HG03066 (cell line): ENCODE data around the gene PRELP.

Experiments
- ATAC-seq: cut with Tn5 transposase; IDR thresholded peaks from one replicate; pipeline ENCODE4 v1.9.1; 2021; ENCODE audit warnings: low read depth; ENCODE audit not compliant: unreplicated experiment

Gene PRELP

DNA sequence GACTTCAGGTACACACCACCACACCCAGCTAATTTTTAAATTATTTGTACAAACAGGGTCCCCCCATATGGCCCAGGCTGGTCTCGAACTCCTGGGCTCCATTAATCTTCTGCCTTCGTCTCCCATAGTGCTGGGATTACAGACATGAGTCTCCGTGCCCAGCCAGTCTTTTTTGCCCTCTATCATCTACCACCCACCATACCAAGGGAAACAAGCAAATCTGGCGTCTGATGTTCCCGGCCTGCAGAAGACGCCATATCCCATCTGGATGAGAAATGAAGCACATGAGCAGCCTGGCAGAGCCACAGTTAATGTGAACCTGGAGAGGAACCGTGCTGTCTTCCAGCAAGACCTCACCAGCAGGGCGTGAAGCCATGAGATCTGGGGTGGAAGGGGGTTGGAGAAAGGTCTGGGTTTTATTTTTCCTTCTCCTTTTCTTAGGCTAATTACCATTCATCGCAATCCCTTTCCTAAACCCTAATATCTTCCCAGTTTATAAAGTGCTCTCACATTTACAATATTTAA is 1.8 kb upstream of the PRELP start:
- no peak for ATAC-seq

DNA sequence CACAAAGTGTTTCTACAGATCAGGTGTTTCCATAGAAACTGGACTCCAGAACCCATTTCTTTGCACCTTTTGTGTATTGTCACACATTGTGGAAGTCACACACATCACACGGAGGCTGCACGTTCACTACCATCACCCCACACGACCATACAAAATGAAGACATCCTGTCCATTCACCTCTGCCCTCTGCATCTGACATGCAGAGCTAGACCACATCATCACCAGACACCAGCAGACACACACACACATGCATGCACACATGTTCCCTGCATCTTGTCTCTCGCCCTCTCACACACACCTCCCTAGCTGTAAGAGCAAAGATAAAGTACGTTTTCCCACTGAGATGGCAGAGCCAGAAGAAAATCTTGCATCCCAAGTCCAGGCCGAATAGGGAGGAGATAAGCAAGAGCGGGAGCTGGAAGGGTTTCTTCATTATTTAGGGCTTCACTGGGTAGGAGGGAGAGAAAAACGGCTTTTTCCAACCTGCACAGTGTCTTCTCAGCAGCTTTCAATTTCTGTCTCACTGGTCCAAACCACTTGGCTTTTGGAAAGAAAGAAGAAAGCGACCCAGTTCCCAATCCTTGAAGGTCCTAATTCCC is 709 bp downstream of the PRELP start:
- ATAC-seq: no peak

DNA sequence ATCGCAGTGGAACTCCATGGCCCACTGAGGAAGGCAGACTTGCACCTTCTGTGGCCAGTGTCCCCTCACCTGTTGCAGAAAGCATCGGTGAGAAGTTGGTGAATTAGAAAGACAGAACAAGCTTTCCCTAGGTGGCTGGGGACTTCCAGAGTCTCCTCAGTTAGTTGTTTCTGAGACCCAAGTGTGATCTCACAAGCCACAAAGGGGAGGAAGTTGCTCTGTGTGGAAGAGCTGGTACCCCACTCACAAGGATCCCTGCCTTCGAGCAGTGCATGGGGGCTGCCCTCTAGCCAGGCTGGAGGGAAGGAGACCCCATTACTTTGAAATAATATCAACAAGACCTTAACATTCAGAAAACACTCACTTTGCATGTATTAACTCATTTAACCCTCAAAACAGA is 2.1 kb downstream of the PRELP start:
- ATAC-seq: no peak

DNA sequence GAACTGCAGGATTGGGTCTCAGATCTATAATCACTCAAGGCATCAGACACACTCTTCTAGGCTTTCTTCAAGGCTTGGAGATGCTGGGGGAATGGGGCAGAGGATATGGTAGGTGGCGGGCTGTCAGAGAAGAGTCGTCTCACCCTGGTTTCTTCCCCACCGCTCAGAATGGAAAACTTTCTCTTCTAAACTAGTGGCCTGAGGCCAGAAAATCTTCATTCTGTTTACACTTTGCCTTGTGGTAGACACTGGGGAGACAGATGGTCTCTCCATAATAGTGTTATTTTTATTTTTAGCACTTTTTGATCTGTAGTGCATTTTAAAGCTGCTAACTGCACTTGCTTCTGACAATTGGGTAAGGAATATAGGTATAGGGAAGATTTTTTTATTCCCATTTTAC is 2.6 kb downstream of the PRELP start:
- no peak for ATAC-seq

DNA sequence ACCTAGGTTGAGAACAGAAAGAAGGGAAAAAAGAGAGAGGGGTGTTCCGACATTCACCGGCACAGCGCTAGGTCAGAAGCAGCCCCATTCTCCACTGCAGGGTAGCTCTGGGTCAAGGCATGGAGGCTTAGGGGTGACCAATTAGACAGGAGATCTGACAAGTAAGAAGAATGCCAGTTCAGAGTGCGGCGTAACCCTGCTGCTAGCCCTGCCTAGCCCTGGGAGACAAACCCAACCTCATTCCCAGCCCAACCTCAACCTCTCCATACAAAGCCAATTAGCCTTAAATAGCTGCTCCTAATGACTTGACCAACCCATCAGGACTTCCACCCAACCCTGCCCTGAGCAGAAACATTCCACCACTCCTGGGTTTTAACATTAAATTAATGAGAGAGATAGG is 3.4 kb downstream of the PRELP start:
- no peak for ATAC-seq

DNA sequence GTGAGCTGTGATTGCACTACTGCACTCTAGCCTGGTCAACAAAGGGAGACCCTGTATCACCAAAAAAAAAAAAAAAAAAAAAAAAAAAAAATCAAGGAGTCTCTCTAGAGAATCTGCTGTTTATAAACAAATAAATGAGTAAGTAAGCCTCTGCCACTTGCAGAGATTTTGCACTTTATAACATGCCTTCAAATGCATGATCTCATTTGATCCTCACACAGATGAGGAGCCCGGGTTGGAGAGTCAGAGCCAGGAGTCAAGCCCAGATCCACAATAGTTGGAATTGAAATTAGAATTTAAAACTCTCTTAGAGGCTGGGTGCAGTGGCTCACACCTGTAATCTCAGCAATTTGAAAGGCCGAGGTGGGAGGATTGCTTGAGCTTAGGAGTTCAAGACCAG is 4.0 kb downstream of the PRELP start:
- ATAC-seq: no peak

DNA sequence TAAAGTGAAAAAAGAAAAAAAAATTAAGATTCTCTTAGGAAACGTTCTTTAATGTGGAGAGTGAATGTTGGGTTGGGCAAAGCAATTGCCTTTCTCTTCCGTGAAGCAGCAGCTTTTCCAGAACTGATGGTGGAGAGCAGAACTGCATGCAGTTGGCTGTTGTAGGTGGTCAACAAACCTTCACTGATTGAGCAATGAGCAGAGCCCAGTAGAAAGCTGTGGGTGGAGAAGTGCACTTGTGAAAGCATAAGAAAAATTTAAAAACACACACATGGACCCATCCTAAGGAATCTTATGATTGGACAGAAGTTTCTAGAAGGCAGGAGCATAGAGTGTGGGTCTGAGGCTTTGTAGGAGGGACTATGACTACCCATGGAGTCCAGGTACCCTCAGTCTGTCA is 4.5 kb downstream of the PRELP start:
- no peak for ATAC-seq

DNA sequence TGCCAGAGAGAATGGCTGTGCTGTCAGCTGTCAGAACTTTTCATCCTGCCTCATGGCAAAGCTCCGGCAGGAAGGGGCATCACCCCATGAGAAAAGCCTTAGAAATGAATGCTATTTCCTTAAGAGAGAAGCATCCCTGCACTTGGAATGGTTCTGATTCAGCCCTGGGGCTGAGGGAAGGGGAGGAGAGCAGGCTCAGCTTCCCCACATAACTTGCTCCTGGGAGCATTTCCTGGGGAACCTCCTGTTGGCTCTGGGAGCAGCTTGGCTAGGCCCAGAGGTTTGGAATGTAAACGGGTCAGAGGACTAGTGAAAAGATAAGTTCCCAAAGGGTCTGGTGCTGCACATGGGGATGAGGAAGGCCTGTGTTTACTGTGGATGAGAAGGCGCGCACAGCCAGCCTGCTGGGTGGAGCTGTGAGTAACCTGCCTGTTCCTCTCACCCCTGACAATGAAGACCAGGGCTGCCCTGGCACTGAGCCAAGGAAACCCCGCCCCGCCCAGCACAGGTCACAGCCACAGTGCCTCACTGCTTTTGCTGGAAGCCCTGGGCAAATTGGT is 5.0 kb downstream of the PRELP start:
- no peak for ATAC-seq

DNA sequence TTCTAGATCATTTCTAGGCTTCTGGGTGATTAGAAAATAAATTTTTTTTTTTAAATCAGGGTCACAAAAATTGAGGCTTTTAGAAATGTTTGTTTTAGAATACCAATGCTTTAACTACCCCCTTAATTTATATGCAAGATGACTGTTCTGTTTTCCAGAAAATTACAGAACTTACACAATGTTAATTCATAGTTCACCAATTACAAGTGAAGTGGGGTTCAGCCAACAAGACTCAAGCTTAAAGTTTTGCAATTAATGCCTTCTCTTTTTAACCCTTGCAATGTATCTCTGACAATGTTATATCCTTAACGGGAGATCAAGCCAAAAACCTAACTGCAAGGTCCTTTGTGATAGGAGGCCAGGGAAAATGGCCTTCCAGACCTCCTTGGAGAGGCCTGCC is 5.6 kb downstream of the PRELP start:
- ATAC-seq: no peak

DNA sequence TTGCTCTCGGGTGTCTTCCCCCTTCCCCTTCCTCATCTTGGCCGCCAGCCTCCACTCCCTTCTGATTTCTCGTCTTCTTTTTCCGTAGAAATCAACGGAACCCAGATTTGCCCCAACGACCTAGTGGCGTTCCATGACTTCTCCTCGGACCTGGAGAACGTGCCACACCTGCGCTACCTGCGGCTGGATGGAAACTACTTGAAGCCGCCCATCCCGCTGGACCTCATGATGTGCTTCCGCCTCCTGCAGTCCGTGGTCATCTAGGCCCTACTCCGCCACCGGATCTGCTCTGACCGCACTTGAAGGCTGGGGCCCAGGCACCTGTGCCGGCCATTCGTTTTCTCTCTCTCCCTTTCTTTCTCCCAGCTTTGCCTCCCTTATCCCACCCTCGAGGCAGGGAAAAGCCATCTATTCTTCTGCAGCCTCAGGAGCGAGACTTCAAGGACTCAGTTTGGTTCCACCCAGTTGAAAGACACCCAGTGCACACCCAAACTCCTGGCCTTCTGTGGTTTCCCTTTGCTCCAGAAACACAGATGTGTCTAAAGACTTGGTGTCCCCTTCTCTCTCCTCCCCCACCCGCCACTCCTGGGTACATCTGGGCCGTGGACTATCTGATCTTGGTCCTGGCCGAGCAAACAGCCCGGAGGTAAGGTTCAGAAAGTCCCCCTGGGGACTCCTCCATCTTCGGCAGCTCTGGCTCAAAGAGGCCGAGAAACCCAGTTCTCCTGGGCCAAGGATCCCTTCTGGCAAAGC is 11.2 kb downstream of the PRELP start:
- ATAC-seq: no peak

DNA sequence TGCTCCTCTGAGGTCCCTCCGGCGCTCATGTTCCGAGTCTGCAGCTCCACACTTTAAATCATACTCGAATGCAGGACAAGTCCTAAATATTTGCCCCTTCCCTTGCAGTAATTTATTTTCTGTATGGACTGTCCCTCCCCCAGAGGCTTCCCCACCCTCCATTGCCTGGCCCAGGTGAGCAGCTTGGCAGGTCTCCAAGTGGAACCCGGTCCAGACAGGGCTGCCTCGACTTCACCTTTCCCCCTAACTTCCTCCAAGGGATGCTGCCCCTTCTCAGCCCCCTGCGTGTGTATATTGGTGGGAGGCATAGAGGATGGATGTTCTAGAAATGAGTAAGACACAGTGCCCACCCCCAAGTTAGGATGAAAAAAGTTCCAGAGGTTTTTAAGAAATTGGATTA is 12.9 kb downstream of the PRELP start:
- ATAC-seq: no peak

DNA sequence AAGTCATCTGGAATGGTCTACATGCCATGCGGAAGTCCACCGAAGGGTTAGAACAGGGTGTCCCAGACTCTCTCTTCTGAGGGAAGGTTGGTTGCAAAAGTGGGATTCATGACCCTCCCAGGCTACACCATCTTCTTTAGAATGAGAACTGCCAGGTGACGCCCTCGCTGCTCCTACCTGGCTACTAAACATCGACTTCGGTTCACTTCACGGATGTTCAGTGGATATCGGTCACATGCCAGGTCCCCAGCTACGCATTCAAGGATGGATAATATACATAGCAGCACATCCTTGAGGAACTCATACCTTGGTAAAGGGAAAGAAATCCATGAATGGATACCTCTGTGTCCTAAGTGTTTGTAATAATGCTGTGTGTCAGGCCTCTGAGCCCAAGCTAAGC is 15.0 kb downstream of the PRELP start:
- no peak for ATAC-seq

DNA sequence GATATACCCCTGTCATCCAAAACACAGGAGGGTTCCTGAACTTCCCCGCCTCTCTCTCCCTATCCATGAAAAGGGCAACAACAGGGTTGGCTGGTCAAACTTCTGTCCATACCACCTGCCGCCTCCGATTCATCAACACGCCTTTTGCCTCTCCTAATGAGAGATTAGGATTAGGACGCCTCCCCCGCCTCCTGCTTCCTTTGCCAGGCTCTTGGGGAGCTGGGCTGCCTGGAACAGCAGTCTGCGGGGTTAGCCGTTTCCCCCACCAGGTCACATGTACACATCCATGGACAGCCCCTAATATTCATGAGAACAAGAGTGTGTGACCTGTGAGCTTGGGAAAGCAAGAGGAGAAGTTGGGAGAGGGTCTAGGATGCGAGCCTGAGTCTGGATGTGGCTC is 16.1 kb downstream of the PRELP start:
- ATAC-seq: no peak

DNA sequence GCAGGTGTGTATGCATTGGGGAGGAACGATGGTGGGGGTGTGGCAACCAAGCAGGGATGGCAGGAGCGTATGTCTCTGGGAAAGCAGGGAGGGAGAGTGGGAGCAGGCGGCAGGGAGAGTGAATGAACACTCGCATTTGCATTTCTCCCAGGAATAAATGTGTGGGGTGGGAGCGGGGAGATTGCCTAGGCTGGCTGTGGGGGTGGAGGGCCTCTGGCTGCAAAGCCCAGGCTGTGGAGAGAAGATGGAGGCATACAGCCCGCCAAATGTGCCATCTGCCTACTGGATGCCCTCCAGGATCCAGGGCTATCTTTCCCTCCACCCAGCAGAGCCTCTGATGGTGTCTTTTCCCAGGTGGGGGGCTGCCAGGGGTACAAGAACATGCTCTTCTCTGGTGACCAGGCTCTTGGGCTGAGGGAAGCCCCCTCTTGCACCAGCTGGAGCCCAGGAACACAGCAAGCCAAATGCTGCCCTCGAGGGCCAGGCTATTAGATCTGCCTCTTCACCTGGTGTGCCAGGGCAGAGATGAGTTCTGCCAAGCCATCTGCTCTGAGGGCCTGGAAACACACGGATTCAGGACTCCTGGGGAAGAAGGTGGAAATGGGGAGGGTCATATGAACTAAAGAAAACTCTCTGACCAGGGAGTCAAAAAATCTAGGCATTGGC is 16.6 kb downstream of the PRELP start:
- ATAC-seq: no peak

DNA sequence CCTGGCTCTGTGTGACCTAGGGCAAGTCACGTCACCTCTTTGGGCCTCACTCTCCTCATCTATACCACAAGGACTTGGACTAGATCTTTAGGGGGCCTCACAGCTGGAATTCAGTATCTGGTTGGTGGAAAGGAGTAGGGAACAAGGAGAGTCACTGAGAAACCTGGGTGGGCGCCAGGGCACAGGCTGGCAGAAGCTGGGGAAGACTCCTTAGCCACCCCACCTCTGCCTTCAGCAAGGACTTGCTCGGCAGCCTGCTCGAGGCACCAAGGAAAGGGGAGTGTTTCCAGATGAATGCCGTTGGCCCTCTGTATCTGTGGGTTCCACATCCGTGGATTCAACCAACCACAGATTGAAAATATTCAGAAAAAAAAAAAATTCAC is 17.1 kb downstream of the PRELP start:
- ATAC-seq: no peak

DNA sequence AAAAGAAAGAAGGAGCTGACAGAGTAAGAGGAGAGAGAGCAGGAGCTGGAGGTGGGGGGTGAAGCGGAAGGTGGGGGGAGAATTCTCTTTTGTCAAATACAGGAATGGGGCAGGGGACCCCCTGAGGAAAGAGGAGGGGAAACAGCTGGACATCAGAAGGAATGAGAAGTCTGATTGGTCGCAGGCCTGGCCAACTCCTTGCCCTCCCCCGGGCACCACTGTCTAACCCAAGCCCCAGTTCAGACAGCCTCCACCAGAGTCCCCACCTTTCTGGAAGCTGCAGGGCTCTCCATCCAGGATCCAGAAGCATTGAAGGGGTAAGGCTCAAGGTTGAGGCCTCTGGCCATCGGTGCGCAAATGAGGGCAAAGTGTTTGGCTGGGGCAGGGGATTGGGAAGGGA is 18.3 kb downstream of the PRELP start, which contains the start of gene OPTC:
TSS of gene OPTC (plus strand) at position 253 of the 400 bp plus-strand sequence. CDS start 1,853 bp downstream, outside the sequence.
- ATAC-seq: no peak

DNA sequence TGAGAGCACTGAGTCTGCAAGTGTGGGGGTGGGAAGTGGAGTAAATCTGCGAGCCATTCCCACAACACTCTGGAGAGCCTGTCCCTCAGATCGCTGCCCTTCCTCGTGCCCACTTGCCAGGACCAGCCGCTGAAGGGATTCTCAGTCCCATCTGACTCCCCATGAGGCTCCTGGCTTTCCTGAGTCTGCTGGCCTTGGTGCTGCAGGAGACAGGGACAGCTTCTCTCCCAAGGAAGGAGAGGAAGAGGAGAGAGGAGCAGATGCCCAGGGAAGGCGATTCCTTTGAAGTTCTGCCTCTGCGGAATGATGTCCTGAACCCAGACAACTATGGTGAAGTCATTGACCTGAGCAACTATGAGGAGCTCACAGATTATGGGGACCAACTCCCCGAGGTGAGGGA is 20.2 kb downstream of the PRELP start:
- ATAC-seq: no peak

DNA sequence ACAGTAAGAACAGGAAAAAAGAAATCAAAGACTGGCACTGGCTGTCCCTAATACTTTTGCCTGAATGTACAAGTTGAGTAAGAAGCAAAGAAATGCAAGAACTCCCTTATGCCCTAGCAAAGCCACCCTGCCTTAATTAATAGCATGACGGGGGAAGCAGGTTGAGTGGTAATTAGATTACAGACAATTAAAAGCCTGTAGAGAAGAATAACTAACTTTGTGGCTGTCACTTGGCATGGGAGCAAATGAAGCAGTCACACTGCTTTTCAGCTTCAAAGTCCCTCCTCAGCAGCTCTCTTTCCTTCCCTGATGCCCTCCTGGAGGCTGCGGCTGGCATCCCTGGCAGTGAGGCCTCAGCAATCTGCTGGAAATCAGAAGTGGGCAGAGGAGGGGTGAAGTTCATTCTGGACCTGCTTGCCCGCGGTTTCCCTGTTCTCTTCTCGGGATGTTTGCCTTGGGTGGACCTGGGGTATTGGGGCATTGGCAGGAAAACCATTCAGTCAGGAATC is 21.7 kb downstream of the PRELP start:
- ATAC-seq: no peak

DNA sequence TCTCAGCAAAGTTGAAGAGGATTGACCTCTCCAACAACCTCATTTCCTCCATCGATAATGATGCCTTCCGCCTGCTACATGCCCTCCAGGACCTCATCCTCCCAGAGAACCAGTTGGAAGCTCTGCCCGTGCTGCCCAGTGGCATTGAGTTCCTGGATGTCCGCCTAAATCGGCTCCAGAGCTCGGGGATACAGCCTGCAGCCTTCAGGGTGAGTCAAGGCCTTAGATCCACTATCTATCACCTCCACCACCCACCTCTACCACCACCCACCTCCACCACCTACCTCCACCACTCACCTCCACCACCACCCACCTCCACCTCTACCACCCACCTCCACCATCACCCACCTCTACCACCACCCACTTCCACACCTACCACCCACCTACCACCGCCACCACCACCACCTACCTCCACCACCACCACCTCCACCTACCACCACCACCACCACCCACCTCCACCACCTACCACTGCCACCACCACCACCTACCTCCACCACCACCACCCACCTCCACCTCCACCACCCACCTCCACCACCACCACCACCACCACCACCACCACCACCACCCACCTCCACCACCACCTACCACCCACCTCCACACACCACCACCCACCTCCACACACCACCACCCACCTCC is 24.2 kb downstream of the PRELP start:
- ATAC-seq: no peak

DNA sequence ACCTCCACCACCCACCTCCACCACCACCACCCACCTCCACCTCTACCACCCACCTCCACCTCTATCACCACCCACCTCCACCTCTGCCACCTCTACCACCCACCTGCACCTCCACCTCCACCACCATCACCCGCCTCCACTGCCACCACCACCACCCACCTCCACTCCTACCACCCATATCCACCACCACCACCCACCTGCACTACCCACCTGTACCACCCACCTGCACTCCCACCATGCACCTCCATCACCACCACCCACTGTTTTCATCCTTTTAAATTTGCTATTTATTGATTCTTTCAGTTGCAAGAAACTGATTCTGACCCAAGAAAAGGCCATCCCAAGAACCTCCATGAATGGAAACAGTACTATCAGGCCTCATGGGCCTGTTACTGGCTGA is 24.7 kb downstream of the PRELP start:
- ATAC-seq: no peak

DNA sequence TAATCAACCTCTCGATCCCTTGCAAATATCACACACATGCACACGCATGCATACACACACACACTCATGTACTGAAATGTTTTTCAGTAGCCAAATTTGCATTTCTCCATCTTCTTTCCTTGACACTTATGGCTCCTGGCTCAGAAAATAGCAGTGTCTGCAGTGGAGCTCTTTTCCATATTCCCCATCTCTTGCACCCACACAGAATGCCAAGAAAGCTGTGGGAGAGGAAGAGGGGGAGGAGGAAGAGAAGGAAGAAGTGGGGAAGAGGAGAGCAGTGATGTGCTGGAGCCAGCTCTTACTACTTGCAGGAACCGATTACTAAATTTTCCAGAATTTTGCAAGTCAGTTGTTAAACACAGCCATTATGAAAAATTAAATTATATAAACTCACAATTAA is 28.2 kb downstream of the PRELP start:
- no peak for ATAC-seq
